NCI-H2196 treated with DMSO at 0.1 percent for 48 hours (cell line): ENCODE measurements around the gene MCEMP1.

Experiments used
- DNase-seq: peaks from one replicate; lab custom pipeline; 2025; ENCODE audit not compliant: unreplicated experiment; lab: John Stamatoyannopoulos, UW

Gene MCEMP1

DNA sequence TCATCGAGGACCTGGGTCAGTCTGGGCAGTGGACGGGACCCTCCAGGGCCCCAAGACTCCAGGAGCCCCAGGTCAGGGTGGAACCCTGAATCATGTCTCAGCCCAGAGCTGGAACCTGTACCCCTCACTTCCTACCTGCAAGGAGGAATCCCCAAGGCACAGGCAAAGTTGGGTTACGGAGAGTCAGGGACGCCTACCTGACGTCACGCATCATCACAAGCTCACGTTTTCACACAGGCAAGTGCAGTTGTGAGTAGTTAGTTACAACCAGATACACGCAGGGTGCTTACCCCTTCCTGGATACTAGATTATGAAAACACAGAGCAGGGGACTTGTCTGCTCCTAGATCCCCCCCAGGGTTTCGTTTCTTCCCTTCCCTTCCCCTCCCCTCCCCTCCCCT lies 6.1 kb upstream of the MCEMP1 start:
- DNase-seq = no peak

DNA sequence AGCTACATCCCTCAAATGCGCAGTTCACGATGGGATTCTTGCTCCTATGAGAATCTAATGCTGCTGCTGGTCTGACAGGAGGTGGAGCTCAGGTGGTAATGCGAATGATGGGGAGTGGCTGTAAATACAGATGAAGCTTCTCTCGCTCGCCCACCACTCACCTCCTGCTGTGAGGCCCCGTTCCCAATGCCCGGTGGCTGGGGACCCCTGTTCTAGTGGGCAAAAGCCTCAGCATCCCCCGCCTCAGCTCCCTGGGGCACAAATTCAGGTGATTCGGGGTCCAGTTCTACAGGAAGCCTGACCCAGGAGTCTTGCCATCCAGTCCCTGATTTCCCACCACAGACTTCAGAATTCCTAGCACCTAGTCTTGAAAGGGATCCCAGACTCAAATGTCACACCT lies 4.4 kb upstream of the MCEMP1 start:
- DNase-seq = no peak

GRCh38 chr19:7674010-7675005 lies 2.6 kb upstream of the MCEMP1 start:
- DNase-seq = peak; percentile 14

DNA sequence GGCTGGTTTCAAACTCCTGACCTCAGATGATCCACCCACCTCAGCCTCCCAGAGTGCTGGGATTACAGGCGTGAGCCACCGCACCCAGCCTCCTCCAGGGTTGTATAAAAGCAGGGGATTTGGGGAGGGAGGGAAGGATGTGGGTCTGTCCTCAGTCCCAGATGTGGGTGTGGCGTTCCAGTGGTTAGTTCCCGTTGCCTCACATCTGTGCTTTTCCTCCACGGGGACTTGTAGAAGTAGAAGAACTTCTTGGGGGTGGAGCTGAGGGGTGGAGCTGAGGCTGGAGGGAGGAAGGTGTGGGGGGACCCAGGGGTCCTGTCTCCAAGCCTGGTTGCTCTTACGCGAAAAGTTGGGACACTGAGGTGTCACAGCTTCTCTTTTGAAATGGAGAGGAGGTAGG lies 514 bp upstream of the MCEMP1 start:
- DNase-seq = no peak

DNA sequence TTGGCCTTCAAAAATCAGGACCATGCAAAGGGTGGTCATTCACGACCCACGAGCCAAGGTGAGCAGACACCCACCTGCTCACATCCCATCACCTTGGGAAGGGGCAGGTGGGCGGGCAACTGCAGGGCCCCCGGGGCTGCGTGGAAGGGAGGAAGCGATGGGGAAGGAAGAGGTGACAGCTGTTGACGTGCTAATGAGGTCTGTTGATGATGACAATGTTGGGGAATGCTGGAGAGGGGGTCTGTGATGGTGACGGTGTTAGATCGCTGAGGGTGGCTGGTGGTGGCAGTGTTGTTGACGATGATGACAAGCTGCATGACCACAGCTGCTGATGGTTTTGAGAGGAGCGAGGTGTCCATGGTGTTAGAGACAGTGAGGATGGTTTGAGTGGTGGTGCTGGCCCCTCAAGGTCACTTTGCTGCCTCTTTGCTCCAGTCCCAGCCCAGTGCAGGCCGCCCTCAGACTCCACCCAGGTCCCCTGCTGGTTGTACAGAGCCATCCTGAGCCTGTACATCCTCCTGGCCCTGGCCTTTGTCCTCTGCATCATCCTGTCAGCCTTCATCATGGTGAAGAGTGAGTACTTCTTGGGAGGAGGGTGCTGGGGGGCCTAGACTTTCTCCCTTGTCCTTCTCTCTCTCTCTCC lies 900 bp downstream of the MCEMP1 start:
- DNase-seq = no peak

DNA sequence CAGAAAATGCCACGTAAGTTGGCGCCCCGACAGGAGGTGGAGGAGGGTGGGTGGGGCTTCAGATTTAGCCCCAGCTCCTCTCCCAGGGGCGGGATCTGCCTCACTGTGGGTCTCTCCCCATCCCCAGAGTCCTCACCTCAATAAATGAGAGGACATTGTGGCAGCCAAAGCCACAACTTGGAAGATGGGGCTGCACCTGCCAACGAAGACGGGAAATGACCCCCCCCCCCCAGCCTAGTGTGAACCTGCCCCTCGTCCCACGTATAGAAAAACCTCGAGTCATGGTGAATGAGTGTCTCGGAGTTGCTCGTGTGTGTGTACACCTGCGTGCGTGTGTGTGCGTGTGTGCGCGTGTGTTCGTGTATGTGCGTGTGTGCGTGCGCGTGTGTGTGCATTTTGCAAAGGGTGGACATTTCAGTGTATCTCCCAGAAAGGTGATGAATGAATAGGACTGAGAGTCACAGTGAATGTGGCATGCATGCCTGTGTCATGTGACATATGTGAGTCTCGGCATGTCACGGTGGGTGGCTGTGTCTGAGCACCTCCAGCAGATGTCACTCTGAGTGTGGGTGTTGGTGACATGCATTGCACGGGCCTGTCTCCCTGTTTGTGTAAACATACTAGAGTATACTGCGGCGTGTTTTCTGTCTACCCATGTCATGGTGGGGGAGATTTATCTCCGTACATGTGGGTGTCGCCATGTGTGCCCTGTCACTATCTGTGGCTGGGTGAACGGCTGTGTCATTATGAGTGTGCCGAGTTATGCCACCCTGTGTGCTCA lies 2.3 kb downstream of the MCEMP1 start:
- no peak for DNase-seq

GRCh38 chr19:7679771-7680605 lies 3.1 kb downstream of the MCEMP1 start:
- DNase-seq = no peak

GRCh38 chr19:7680606-7681339 lies 3.9 kb downstream of the MCEMP1 start, which contains the start of gene TRAPPC5:
TSS of gene TRAPPC5 (plus strand) at chr19:7680833. CDS start at chr19:7682254, 1,421 bp downstream.
- DNase-seq = peak; percentile 44

DNA sequence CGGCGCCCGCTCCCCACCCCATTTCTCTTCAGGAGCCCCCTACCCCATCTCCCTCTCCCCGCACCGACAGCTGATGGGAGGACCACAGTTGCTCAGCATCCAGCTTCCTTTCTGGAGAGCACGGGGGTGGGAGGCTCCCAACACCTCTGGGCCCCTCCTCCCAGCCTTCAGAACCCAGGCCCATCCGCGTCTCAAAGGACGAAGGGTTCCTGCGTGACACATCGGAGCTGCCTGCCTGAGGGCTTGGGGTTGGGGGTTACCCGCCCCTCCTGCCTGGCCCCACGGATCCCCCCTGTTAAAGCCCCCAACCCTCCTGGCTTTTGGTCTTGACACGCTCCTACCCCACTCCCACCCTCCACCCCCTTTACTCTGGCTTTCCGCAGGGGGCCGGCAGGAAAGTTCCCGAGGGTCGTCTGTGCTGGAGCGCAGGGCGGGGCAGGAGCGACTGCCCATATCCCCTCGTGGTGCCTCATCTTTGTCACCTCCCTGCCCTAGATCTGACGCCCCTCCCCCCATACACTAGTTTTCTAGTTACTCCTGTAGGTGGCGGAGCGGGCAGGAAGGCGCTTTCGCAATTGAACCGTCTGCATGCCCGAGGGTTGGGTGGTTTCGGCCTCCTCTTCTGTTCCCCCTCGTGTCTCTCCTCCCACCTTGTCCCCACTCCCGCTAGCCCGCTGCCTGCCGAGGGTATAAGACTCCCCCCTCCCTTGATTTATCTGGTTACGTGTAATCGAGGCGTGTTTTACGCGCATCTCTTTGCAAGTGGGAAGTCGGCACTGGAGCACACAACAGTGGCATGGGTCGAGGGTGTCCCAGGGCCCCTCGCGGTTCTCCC lies 4.7 kb downstream of the MCEMP1 start:
- DNase-seq = peak; percentile 17

DNA sequence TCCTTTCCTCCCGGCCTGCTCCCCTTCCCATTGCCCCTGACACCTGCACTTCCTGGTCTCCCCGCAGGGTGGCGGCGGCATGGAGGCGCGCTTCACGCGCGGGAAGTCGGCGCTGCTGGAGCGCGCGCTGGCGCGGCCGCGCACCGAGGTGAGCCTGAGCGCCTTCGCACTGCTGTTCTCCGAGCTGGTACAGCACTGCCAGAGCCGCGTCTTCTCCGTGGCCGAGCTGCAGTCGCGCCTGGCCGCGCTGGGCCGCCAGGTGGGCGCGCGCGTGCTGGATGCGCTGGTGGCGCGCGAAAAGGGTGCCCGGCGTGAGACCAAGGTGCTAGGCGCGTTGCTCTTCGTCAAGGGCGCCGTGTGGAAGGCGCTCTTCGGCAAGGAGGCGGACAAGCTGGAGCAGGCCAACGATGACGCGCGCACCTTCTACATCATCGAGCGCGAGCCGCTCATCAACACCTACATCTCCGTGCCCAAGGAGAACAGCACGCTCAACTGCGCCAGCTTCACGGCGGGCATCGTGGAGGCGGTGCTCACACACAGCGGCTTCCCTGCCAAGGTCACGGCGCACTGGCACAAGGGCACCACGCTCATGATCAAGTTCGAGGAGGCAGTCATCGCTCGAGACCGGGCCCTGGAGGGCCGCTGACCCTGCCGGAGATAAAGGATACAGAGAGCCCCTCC lies 5.4 kb downstream of the MCEMP1 start:
- DNase-seq = no peak

- DNase-seq = no peak
Observed at GRCh38 chr19:7685546-7686445, 8.9 kb downstream of the MCEMP1 start.

DNA sequence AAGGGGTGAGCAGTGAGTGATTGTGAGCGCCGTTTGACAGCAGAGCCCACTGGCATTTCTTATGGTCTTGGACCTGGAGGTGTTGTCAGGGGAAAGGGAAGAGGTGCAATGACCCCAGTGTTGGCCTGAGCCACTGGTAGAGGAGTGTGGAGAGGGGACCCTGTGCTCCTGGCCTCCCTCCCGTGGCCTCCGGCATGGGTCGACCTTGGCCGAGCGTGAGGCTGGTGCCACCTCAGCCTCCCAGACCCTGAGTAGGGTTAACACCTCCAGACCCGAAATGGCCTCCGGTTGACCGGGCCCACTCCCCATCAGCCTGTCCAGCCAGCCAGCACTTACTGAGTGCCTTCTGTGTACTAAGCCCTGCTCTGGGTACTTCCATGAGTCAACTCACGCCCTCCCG lies 10.3 kb downstream of the MCEMP1 start:
- no peak for DNase-seq

DNA sequence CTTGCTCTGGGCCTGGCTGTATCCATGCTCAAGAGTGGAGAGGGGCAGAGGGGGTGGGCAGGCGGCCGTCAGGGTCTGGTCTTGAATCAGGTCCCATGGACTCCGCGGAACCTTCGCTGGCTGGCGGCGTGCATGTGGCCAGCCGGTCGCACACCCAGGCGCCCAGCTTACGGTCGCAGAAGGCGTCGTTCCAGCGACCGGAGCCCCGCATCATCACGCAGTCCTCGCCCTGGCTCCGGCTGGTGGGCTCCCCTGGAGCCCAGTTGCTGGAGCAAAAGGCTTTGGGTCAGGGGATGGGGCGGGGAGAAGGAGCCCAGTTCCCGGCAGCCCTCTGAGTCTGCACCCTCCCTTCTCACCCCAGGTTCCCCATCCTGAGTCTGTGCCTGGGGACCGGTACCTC lies 12.3 kb downstream of the MCEMP1 start:
- DNase-seq = no peak

- DNase-seq = no peak
Observed at GRCh38 chr19:7690779-7691258, 13.9 kb downstream of the MCEMP1 start.

DNA sequence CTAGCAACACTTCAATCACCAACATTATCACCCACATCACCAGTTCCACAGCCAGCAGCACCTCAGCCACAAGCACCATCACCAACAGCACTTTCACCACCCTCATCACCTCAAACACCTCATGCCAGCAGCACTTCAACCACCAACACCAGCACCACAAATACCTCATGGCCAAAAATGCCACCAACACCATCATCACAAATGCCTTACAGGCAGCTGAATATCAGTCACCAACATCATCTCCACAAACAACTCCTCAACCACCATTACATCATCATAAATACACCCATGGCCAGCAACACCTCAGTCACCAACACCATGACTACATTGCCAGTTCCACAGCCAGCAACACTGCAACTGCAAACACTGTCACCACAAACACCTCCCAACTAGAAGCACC lies 14.6 kb downstream of the MCEMP1 start:
- DNase-seq = no peak

GRCh38 chr19:7692417-7693088 lies 15.7 kb downstream of the MCEMP1 start:
- no peak for DNase-seq

- no peak for DNase-seq
Observed at GRCh38 chr19:7694499-7694898, 17.6 kb downstream of the MCEMP1 start.
